ENCODE data around the gene CRTC2.

The CRTC2 gene

DNA sequence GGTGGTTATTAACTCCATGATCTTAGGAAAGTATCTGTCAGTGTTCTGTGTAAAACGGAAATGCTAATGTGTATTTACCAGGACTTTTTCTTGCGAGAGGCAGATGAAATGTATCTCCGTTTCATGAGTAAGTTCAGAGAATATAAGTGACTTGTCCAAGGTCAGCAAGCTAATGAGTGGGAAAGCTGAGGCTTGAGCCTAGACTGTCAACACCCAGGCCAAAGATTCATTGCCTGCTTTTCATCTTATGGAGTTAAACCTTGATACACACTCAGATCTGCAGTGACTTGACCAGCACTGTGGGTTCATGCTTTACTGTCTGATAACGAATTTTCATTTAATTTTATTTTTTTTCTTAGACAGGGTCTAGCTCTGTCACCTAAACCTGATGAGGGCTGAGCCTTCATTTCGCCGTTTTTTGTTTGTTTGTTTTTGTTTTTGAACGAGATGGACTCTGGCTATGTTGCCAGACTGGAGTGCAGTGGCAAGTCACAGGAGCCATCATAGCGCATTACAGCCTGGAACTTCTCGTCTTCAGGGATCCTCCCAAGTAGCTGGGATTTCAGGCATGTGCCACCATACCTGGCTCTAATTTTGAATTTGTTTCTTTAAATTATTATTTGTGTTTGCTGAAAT is 20.0 kb upstream of the CRTC2 start:
- TF ChIP-seq, protein P1, sequence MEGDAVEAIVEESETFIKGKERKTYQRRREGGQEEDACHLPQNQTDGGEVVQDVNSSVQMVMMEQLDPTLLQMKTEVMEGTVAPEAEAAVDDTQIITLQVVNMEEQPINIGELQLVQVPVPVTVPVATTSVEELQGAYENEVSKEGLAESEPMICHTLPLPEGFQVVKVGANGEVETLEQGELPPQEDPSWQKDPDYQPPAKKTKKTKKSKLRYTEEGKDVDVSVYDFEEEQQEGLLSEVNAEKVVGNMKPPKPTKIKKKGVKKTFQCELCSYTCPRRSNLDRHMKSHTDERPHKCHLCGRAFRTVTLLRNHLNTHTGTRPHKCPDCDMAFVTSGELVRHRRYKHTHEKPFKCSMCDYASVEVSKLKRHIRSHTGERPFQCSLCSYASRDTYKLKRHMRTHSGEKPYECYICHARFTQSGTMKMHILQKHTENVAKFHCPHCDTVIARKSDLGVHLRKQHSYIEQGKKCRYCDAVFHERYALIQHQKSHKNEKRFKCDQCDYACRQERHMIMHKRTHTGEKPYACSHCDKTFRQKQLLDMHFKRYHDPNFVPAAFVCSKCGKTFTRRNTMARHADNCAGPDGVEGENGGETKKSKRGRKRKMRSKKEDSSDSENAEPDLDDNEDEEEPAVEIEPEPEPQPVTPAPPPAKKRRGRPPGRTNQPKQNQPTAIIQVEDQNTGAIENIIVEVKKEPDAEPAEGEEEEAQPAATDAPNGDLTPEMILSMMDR (IDR thresholded peaks at IDR 0.05; ENCODE audit: low read length, missing control alignments) = no peak
- peak overlapping the region; percentile 94 for H3K4me3 ChIP-seq (replicated peaks; ENCODE audit: low read depth, low read length)
- no peak for DNase-seq (ENCODE audit: low read depth)

GRCh38 chr1:153977250-153978240 is 19.1 kb upstream of the CRTC2 start, which contains the start of gene JTB:
Gene JTB, minus strand, starts transcription at chr1:153977674. Its CDS starts 422 bp downstream, at chr1:153977252.
- TF ChIP-seq, protein P1 (IDR thresholded peaks at IDR 0.05; ENCODE audit: low read length, missing control alignments) = no peak
- DNase-seq (ENCODE audit: low read depth) = peak; percentile 78

GRCh38 chr1:153976819-153977249 is 18.4 kb upstream of the CRTC2 start:
- DNase-seq (ENCODE audit: low read depth) = no peak
- H3K4me3 ChIP-seq (replicated peaks; ENCODE audit: low read depth, low read length) = peak overlapping the region; percentile 94
- TF ChIP-seq, protein P1 (IDR thresholded peaks at IDR 0.05; ENCODE audit: low read length, missing control alignments) = no peak

More at GRCh38 chr1:153977250-153978240, 19.1 kb upstream of the CRTC2 start, which contains the start of gene JTB:
- peak within 1 kb of the TSS; percentile 94 for H3K4me3 ChIP-seq (replicated peaks; ENCODE audit: low read depth, low read length)

- H3K4me3 ChIP-seq (replicated peaks; ENCODE audit: low read depth, low read length) = no peak overlapping the region
- DNase-seq (ENCODE audit: low read depth) = no peak
Observed at GRCh38 chr1:153973525-153973924, 15.1 kb upstream of the CRTC2 start.

GRCh38 chr1:153973071-153973470 is 14.7 kb upstream of the CRTC2 start:
- H3K4me3 ChIP-seq (replicated peaks; ENCODE audit: low read depth, low read length) = no peak overlapping the region
- TF ChIP-seq, protein P1 (IDR thresholded peaks at IDR 0.05; ENCODE audit: low read length, missing control alignments) = no peak
- no peak for DNase-seq (ENCODE audit: low read depth)

More at GRCh38 chr1:153973525-153973924, 15.1 kb upstream of the CRTC2 start:
- TF ChIP-seq, protein P1 (IDR thresholded peaks at IDR 0.05; ENCODE audit: low read length, missing control alignments) = no peak

- no peak overlapping the region for H3K4me3 ChIP-seq (replicated peaks; ENCODE audit: low read depth, low read length)
Observed at GRCh38 chr1:153970346-153970745, 11.9 kb upstream of the CRTC2 start.

More at GRCh38 chr1:153970346-153970745, 11.9 kb upstream of the CRTC2 start:
- no peak for DNase-seq (ENCODE audit: low read depth)
- TF ChIP-seq, protein P1 (IDR thresholded peaks at IDR 0.05; ENCODE audit: low read length, missing control alignments) = no peak

Data from fibroblast of pulmonary artery (primary cell).